Esophagus muscularis mucosa (tissue), 4 donors: ENCODE results near the gene GRM5. TPM values are rescaled to one million over a fixed set of nuclear protein-coding genes. Genes with fewer than 3 reads are reported as not detected.
"Not testable (repeated sequence)": the region's sequence is repeated elsewhere in the genome, so short reads cannot be mapped to it uniquely, and the experiment has no call there.

ENCODE experiments used
- DNase-seq: peaks from one replicate; pipeline ENCODE4 v3.0.0-alpha.2; 2017; ENCODE audit errors: extremely low spot score
- H3K27ac ChIP-seq, 4 donors: fragments of 200-600 bp; sonication (generic); replicated peaks in 1 of 4; 1 replicate in 3 of 4; 2 replicates in 1 of 4; pipeline ENCODE4 v1.5.1; 2016 to 2019; ENCODE audit warnings: mild to moderate bottlenecking in 1 of 4
- H3K27me3 ChIP-seq, 4 donors: fragments of 200-600 bp; sonication (generic); one replicate each; pipeline versions ENCODE4 v1.5.1 to v1.6.0; 2016 to 2019
- H3K36me3 ChIP-seq, 4 donors: fragments of 200-600 bp; sonication (generic); one replicate each; pipeline ENCODE4 v1.5.1; 2016 to 2019
- H3K4me1 ChIP-seq, 4 donors: fragments of 200-600 bp; sonication (generic); one replicate each; pipeline ENCODE4 v1.5.1; 2016 to 2019
- H3K4me3 ChIP-seq, 4 donors: fragments of 200-600 bp; sonication (generic); 1 replicate in 2 of 4; 2 replicates in 2 of 4; pipeline ENCODE4 v1.5.1; 2016 to 2019; ENCODE audit warnings: mild to moderate bottlenecking in 4 of 4, moderate library complexity in 1 of 4
- H3K9me3 ChIP-seq, 4 donors: fragments of 200-600 bp; sonication (generic); 1 replicate in 3 of 4; 2 replicates in 1 of 4; pipeline ENCODE4 v1.5.1; 2016 to 2019
- EP300 ChIP-seq: sonication (generic); formaldehyde crosslinking; IDR thresholded peaks from one replicate; pipeline ENCODE4 v1.6.1; 2017; ENCODE audit warnings: antibody characterized with exemption
- POLR2A ChIP-seq: fragments of 450-650 bp; IDR thresholded peaks from one replicate; pipeline ENCODE4 v1.6.1; 2017; ENCODE audit warnings: antibody characterized with exemption, moderate library complexity, mild to moderate bottlenecking, low read depth
- POLR2AphosphoS5 ChIP-seq, 2 donors: sonication (generic); formaldehyde crosslinking; IDR thresholded peaks; one replicate each; pipeline ENCODE4 v1.6.1; 2017; ENCODE audit warnings: antibody characterized with exemption in 2 of 2
- WGBS: methylation state at CpG from one replicate; pipeline ENCODE4 v1.1.5; 2018; 5-methylcytosine and 5-hydroxymethylcytosine counted together
- intact Hi-C: fragments of 100-400 bp; cut with DNase I; formaldehyde crosslinking; loops from one replicate; pipeline ENCODE4 v1.15.1; 2023
- total RNA-seq, 4 donors: library from RNA; depleted of rRNA; stranded (reverse); fragments of >200 nt; gene quantifications; one replicate each; pipeline versions ENCODE4 v1.1.0 to v1.2.1, GENCODE V29; 2016
- TF ChIP-seq, protein P1 (sequence below), 3 experiments: fragments of 200-600 bp in 2 of 3; fragments of 450-650 bp in 1 of 3; sonication (generic) in 2 of 3; IDR thresholded peaks; one replicate each; pipeline ENCODE4 v1.5.1; 2017 to 2019; ENCODE audit warnings: antibody characterized with exemption in 3 of 3, mild to moderate bottlenecking in 2 of 3, moderate library complexity in 1 of 3

Gene GRM5
- total RNA-seq, 4 donors from 2014 or later: not detected

DNA sequence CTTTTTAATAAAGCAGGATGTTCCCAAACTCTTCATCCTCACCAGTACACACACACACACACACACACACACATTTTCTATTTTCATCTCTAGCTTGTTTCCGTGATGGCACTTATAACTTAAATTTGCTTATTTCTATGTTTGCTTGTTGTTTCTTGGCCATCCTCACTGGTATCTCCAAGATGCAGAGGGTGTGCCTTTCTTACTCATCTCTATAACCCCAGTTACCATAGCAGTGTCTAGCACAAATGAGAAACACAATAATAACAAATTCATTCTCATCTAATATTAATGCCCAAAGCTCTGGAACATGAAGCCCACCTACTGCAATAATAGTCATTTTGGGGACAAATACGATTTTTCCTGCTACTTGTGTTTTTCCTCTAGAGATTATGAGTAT is 156.3 kb downstream of the GRM5 start:
- Histone ChIP-seq H3K4me3 (no peak overlapping the region), H3K36me3 (no peaks in the 10 kb centered on the region), H3K4me1 (no peaks in the 10 kb centered on the region), H3K27ac (no peak overlapping the region), H3K27me3 (no peaks in the 10 kb centered on the region), H3K9me3 (no peaks in the 10 kb centered on the region)
- TF ChIP-seq POLR2AphosphoS5 (IDR thresholded peaks at IDR 0.05) (no peak), EP300 (no peak), POLR2A (no peak)
- TF ChIP-seq, protein P1, sequence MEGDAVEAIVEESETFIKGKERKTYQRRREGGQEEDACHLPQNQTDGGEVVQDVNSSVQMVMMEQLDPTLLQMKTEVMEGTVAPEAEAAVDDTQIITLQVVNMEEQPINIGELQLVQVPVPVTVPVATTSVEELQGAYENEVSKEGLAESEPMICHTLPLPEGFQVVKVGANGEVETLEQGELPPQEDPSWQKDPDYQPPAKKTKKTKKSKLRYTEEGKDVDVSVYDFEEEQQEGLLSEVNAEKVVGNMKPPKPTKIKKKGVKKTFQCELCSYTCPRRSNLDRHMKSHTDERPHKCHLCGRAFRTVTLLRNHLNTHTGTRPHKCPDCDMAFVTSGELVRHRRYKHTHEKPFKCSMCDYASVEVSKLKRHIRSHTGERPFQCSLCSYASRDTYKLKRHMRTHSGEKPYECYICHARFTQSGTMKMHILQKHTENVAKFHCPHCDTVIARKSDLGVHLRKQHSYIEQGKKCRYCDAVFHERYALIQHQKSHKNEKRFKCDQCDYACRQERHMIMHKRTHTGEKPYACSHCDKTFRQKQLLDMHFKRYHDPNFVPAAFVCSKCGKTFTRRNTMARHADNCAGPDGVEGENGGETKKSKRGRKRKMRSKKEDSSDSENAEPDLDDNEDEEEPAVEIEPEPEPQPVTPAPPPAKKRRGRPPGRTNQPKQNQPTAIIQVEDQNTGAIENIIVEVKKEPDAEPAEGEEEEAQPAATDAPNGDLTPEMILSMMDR (IDR thresholded peaks at IDR 0.05): no peak
- intact Hi-C loops: no loop called here
- 79% methylated on average over 2 of the region's 2 CpGs for WGBS
- no peak for DNase-seq

DNA sequence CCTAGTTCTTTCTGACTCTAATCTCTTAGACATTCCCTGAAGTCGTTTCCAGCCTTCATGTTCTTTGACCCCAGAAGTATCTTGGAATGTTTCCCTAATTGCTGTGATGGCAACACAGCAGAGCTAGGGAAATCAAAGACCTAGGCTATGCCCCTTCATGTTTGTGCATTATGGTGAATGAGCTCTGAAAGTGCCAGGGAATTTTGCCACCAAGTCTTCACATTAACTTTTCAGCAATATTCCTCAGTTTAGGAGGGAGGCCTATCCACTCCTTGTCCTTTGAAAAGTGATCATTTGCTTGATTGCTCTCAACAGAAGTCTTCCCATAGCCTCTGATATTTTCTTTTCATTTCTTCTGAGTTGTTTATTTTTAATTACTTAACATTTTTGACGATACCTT is 164.3 kb downstream of the GRM5 start:
- DNase-seq: not testable (repeated sequence)
- 55% methylated on average over 2 of the region's 2 CpGs for WGBS

DNA sequence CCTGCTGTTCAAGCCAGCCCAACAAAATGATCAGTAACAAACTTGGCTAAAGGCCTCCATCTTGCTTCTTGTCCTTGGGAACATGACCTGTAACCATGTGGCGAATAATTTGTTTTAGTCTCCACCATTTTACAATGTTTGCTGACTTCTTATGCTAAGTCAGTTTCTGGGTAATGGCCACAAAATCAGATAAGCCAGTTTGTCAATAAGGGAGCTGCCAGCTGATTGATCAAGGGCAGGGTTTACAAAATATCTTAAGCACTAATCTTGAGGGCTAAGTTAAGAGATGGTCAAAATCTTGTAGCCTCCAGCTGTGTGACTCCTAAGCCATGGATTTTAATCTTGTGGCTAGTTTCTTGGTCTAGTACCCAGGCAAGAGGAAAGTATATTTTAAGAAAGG is 176.9 kb downstream of the GRM5 start:
- 78% methylated on average over 1 of the region's 1 CpG for WGBS
- H3K9me3 ChIP-seq: peaks cover 0 to 11% (median 7%) of the 10 kb centered on the region in 4 donors
- DNase-seq, intact Hi-C loops, H3K4me1 ChIP-seq, H3K36me3 ChIP-seq, H3K4me3 ChIP-seq, H3K27ac ChIP-seq, H3K27me3 ChIP-seq: not testable (repeated sequence)

More for the DNA sequence above, 164.3 kb downstream of the GRM5 start:
- H3K4me3 ChIP-seq, H3K27ac ChIP-seq, H3K4me1 ChIP-seq, H3K36me3 ChIP-seq, H3K9me3 ChIP-seq, H3K27me3 ChIP-seq, intact Hi-C loops: not testable (repeated sequence)

DNA sequence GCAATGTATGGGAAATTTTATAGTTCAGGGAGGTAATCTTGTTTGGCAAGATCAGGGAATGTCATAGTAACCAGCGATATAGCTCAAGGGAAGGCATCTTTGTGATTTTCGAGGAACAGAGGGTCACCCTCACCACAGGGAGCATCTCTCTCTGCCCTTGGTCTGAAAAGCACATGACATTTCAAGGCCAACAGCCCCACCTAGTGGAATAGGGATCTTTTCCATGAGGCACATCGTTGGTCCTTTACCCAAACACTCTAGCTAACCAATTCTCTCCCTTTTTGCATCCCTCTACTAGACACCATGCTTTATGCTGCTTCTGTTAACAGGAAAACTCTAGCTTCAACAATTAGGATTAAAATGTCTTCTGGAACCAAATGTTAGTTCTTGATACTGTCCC is 179.0 kb downstream of the GRM5 start:
- Histone ChIP-seq H3K9me3 (peaks cover 0 to 11% (median 7%) of the 10 kb centered on the region in 4 donors), H3K27me3 (no peaks in the 10 kb centered on the region), H3K4me1 (no peaks in the 10 kb centered on the region), H3K36me3 (no peaks in the 10 kb centered on the region), H3K27ac (no peak overlapping the region), H3K4me3 (no peak overlapping the region)
- TF ChIP-seq POLR2A (no peak), POLR2AphosphoS5 (IDR thresholded peaks at IDR 0.05) (no peak), EP300 (no peak)
- TF ChIP-seq, protein P1 (IDR thresholded peaks at IDR 0.05): no peak
- WGBS: 47% methylated on average over 3 of the region's 3 CpGs
- intact Hi-C loops: no loop called here
- DNase-seq: no peak

DNA sequence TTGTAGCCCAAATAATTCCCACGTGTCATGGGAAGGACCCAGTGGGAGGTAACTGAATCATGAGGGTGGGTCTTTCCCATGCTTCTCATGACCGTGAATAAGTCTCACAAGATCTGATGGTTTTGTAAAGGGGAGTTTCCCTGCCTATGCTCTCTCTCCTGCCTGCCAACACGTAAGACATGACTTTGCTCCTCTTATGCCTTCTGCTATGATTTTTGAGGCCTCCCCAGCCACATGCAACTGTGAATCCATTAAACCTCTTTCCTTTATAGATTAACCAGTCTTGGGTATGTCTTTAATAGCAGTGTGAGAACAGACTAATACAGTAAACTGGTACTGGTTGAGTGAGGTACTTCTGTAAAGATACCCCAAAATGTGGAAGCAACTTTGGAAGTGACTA is 183.0 kb downstream of the GRM5 start:
- H3K27me3 ChIP-seq, H3K36me3 ChIP-seq, DNase-seq, H3K27ac ChIP-seq, H3K4me3 ChIP-seq, H3K4me1 ChIP-seq, intact Hi-C loops: not testable (repeated sequence)
- H3K9me3 ChIP-seq: peaks cover 0 to 11% (median 7%) of the 10 kb centered on the region in 4 donors
- 87% methylated on average over 3 of the region's 3 CpGs for WGBS

DNA sequence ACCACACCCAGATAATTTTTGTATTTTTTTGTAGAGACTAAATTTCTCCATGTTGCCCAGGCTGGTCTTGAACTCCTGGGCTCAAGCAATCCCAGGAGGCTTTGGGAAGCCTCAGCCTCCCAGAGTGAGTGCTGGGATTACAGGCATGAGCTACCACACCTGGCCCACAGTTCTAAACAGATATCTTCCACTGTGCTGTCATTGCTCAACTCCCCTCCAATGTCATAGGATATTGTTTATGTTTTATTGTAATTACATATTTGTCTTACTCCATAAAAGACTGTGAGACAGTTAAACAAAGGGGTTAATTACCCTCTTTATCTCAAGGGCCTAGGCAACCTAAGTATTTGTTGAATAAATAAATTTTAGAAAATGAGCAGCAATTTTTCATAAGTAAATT is 204.2 kb downstream of the GRM5 start:
- H3K27ac ChIP-seq: no peak overlapping the region
- H3K36me3 ChIP-seq: no peaks in the 10 kb centered on the region
- no peaks in the 10 kb centered on the region for H3K4me1 ChIP-seq
- no peak for TF ChIP-seq POLR2AphosphoS5 (IDR thresholded peaks at IDR 0.05)
- TF ChIP-seq EP300: no peak
- TF ChIP-seq, protein P1 (IDR thresholded peaks at IDR 0.05): no peak
- no peak for TF ChIP-seq POLR2A
- intact Hi-C loops: no loop called here
- H3K9me3 ChIP-seq: no peaks in the 10 kb centered on the region
- no peaks in the 10 kb centered on the region for H3K27me3 ChIP-seq
- no peak overlapping the region for H3K4me3 ChIP-seq
- no peak for DNase-seq

DNA sequence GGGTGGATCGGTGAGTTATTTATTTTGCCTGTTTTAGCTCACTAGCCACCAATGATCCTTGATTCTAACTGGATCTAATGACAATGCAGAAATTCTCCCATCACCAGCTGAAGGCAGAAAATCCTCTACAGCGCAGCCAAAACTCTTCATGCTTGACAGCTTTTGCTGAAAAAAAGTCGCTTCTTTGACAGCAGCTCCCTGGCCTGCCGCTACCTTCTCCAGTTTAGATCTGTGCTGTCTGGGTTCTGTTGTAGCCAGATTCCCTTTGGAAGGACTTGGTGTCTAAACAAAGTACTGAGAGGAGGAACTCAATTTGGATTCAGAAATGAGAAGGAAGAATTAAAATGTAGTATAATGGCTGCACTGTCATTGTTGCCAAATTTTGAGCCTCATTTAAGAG is 205.4 kb downstream of the GRM5 start:
- intact Hi-C loops, DNase-seq, H3K27me3 ChIP-seq, H3K4me3 ChIP-seq, H3K4me1 ChIP-seq, H3K27ac ChIP-seq, H3K9me3 ChIP-seq, H3K36me3 ChIP-seq: not testable (repeated sequence)
- WGBS: 36% methylated on average over 4 of the region's 4 CpGs

DNA sequence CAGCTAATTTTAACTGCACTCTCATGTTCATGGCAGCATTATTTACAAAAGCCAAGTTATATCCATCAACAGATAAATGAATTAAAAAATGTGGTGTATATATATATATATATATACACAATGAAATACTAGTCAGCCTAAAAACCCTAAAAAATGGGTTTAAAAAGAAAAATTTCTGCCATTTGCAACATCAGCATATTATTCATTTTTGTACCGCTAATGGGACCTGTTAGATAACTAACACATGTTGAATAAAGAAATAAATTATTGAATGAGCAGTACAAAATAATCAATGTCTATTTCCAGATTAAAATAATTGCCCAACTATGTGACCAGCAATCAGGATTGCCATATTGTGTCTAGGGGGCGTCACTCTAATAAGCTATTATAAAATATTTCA is 211.8 kb downstream of the GRM5 start:
- H3K4me1 ChIP-seq, H3K27me3 ChIP-seq, H3K36me3 ChIP-seq, intact Hi-C loops, H3K4me3 ChIP-seq, H3K9me3 ChIP-seq, DNase-seq, H3K27ac ChIP-seq: not testable (repeated sequence)
- WGBS: 92% methylated on average over 2 of the region's 2 CpGs

DNA sequence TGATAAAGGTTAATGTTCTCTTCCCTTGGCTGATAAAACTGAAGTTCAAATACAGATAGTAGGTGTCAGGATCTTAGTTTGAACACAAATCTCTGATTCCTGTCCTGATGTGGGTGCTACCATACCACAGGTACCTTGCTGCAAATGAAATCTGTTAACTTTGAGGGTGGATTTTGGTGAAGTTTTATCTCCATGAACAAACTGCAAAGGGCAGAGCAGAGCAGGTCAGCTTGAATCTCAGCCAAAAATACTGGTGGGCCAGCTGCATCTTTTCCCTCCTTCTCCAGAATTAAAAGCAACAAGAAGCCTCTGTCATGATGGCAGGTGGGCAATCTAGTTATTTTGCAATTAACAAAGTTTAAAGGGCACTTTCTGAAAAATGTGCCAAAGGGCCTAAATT is 214.2 kb downstream of the GRM5 start:
- intact Hi-C loops, H3K27me3 ChIP-seq: not testable (repeated sequence)

DNA sequence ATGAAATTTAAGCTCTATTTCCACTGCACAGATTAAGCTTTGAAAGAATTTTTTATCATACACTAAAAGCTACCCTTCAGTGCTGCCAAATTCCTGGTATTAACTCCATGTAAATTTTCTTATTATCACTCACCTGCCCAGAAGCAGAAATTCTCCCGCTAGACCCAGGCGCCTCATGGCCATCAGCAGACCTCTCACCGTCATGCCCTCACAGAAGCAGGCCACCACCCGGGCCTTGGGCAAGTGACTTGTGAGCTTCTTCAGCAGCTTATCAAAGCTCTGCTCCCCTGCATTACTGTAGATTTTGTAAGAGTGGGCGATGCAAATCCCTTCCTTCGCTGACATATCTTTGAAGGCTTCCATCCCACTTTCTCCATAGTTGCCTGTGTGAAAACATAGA is 216.0 kb downstream of the GRM5 start:
- H3K27me3 ChIP-seq, H3K4me3 ChIP-seq, H3K9me3 ChIP-seq, intact Hi-C loops, H3K36me3 ChIP-seq, H3K4me1 ChIP-seq, H3K27ac ChIP-seq, DNase-seq: not testable (repeated sequence)
- 96% methylated on average over 4 of the region's 6 CpGs for WGBS

More for the DNA sequence above, 214.2 kb downstream of the GRM5 start:
- not testable (repeated sequence) for H3K4me3 ChIP-seq, H3K36me3 ChIP-seq, H3K9me3 ChIP-seq, DNase-seq, H3K27ac ChIP-seq, H3K4me1 ChIP-seq
